Measurements from ENCODE around the gene NID1.
A peak's percentile ranks its signal among the peaks of the same experiment; 100 is the strongest.
"Not testable (repeated sequence)": the region's sequence is repeated elsewhere in the genome, so short reads cannot be mapped to it uniquely, and the experiment has no call there.

Gene NID1

DNA sequence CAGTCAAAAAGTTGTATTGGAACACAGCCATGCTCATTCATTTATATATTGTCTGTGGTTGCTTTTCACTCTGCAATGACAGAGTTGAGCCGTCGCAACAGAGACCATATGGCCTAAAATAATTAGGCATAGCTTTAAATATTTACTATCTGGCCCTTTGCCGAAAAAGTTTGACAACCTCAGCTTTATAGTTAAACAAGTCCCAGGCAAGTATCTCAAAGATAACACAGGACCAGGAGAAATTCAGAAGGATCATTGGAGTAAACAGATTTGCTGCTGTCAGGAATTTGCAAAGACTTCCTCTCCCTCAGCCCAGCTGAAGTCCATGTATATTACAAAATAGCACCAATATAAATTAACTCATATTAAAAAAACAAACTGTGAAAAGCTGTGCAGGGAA, 34.4 kb downstream of the NID1 start:
- no peak for DNase-seq (ENCODE audit: low read depth)

- DNase-seq (ENCODE audit: low read depth): no peak
Measured at GRCh38 chr1:236029428-236029940, 35.4 kb downstream of the NID1 start.

- no peak for DNase-seq (ENCODE audit: low read depth)
Measured at GRCh38 chr1:236027104-236027503, 37.8 kb downstream of the NID1 start.

DNA sequence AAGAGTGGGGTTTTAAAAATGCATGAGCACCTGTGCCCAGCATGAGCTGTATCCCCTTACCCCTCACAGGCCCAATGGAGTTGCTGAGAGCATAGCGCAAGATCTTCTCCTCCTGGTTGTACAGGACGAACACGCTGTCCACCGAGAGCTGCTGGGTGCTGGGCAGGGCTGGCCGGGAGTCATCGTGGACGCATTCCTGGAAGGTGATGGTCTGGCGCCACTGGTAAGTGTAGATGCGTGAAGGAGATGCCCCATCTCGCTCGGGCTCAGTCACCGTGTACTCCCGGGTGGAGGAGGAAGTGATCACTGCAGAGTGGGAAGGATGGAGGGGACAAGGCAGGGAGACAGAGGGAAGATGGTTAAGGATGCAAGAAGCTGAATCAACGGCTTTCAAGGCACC, 39.1 kb downstream of the NID1 start:
- no peak for DNase-seq (ENCODE audit: low read depth)

DNA sequence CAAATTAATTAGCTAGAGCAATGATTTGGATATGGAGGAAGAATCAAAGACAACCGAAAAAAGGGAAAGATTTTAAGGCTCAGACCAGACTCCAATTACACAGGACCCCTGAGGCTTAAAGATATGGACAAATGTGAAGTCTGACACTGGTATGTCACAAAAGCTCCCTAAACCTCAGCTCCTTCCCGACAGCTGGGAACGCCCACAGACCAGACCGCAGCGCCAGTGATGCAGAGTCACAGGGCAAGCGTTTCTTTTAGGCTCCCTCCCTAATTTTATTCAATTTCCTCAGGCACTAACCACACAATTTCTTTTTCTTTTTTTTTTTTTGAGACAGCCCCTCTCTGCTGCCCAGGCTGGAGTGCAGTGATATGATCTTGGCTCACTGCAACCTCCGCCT, 40.2 kb downstream of the NID1 start:
- DNase-seq (ENCODE audit: low read depth): no peak

- DNase-seq (ENCODE audit: low read depth): no peak
Measured at GRCh38 chr1:236023926-236024565, 40.8 kb downstream of the NID1 start.

GRCh38 chr1:236021424-236022135, 43.3 kb downstream of the NID1 start:
- peak; percentile 93 for DNase-seq (ENCODE audit: low read depth)

GRCh38 chr1:236020359-236021219, 44.3 kb downstream of the NID1 start:
- DNase-seq (ENCODE audit: low read depth): peak; percentile 92

DNA sequence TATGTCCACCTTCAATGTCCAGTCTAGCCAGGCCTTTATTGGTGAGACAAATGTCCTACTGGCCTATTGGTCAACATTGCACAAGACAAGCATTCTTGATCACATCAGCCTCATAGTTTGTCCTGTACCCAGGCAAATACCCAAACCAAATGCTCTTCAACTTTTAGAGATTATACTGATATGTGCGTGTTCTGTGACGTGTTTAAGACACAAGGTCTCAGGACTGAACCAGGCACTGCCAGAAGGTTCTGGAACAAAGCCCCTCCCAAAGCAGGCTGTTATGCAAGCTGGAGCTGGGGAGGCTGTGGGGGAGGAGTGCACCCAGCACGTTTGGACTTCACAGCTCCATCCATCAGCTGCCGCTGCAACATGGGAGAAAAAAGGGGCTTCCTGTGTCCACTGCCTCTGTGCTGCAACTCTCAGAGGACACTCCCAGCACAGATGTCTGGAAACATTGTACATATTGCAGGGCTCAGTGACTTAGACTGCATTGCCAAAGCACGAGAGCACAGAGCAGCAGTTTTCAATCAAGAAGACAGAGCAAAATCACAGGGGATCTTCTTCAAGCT, 45.9 kb downstream of the NID1 start:
- DNase-seq (ENCODE audit: low read depth): peak; percentile 98

GRCh38 chr1:236016782-236017400, 48.0 kb downstream of the NID1 start:
- DNase-seq (ENCODE audit: low read depth): no peak

DNA sequence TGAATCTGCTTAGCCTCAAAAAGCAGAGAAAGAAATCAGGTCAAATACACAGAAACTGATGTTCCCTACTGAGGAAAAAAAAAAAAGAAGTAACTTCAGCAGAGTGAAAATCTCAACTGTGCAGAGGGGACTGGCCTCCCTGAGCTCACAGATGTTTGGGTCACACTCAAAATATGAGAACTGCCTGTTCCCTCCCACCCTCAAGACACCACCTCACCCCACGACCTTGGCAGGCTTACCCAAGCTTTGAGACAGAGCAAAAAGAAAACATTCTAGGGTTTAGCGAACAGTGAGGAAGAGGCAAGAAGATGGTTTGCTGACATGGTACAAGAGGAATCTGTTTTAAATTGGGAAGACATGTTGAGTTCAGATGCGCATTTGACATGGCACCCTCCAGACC, 48.8 kb downstream of the NID1 start:
- DNase-seq (ENCODE audit: low read depth): peak; percentile 94

- no peak for DNase-seq (ENCODE audit: low read depth)
Measured at GRCh38 chr1:236015539-236015938, 49.4 kb downstream of the NID1 start.

- DNase-seq (ENCODE audit: low read depth): no peak
Measured at GRCh38 chr1:236013330-236013729, 51.6 kb downstream of the NID1 start.

GRCh38 chr1:236011641-236012040, 53.2 kb downstream of the NID1 start:
- DNase-seq (ENCODE audit: low read depth): no peak

- peak; percentile 20 for DNase-seq (ENCODE audit: low read depth)
Measured at GRCh38 chr1:236010443-236010842, 54.4 kb downstream of the NID1 start.

GRCh38 chr1:236009857-236010256, 55.0 kb downstream of the NID1 start:
- DNase-seq (ENCODE audit: low read depth): peak; percentile 95

DNA sequence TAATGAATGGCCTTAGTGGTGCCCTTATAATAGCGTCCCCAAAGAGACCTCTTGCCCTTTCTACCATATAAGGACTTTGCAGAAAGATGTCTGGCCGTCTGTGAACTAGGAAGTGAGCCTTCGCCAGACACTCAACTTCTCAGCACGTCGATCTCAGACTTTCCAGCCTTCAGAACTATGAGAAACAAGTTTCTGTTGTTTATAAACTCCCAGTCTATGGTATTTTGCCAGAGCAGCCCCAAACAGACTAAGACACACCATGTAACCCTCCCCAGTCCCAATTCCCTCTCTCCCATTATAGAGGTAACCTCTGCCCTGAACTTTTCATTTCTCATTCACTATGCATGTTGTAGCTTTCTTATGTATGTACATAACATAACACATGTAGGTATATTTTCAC, 55.7 kb downstream of the NID1 start:
- DNase-seq (ENCODE audit: low read depth): peak; percentile 18

GRCh38 chr1:236007781-236008180, 57.1 kb downstream of the NID1 start:
- no peak for DNase-seq (ENCODE audit: low read depth)

- DNase-seq (ENCODE audit: low read depth): not testable (repeated sequence)
Measured at GRCh38 chr1:236003058-236003457, 61.8 kb downstream of the NID1 start.

DNA sequence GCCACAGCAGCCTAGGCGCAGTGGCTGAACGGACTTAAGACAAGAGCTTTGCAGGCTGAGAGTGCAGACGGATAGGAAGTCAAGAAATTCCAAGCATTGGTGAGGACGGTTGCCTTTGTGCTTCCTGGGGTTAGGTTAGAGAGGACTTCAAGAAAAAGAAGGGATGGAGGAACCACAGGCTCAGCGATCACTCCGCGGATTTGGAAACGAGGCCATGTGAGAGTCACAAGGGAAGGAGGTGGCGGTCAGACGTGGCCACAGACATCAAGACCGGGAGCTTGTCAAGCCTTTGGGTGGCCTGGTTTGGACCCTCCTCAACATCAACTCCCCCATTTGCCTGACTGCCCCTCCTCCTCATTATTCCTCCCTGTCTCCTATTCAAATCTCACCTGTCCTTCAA, 62.3 kb downstream of the NID1 start:
- DNase-seq (ENCODE audit: low read depth): no peak

- no peak for DNase-seq (ENCODE audit: low read depth)
Measured at GRCh38 chr1:236002025-236002390, 62.9 kb downstream of the NID1 start.

- no peak for DNase-seq (ENCODE audit: low read depth)
Measured at GRCh38 chr1:236000781-236001180, 64.1 kb downstream of the NID1 start.
